HCT116 (cell line): ENCODE data around the gene WDR88. TPM values are rescaled to one million over a fixed set of nuclear protein-coding genes. Genes with fewer than 3 reads are reported as not detected.

ENCODE experiments used
- ATAC-seq: fragments of 200-7000 bp; cut with Tn5 transposase; 2 replicates; pipeline ENCODE4 v1.9.1; 2020; ENCODE audit warnings: mild to moderate bottlenecking, moderate library complexity
- BruUV-seq: library from RNA; stranded (reverse); fragments of 400-500 nt; replicated peaks from 2 replicates; lab custom pipeline; 2021; lab: Mats Ljungman, UMichigan
- CTCF ChIA-PET: fragments of 300-600 bp; sonication (Branson Sonifier 250); formaldehyde crosslinking; loops from one replicate; lab custom pipeline; 2021; ENCODE audit warnings: antibody characterized with exemption; lab: Charles Lee
- POLR2A ChIA-PET: fragments of 300-600, 350-600 bp; sonication (Branson Sonifier 250); formaldehyde crosslinking; loops from one replicate; lab custom pipeline; 2021; ENCODE audit warnings: antibody characterized with exemption; lab: Charles Lee
- RAD21 ChIA-PET, 2 experiments: fragments of 300-600 bp; sonication (Branson Sonifier 250); formaldehyde crosslinking; loops; one replicate each; lab custom pipeline; 2023; ENCODE audit warnings: low total read pairs in 2 of 2; ENCODE audit not compliant: uncharacterized antibody in 2 of 2, unreplicated experiment in 2 of 2, low non-redundant PET in 1 of 2; lab: Charles Lee
- DNase-seq: peaks from one replicate; pipeline ENCODE4 v3.0.0-alpha.2; 2010; ENCODE audit warnings: low read depth, low spot score
- H2AFZ ChIP-seq: fragments of 200-600 bp; shearing (Covaris generic), sonication (generic); 2 replicates; pipeline ENCODE4 v1.6.1; 2017; ENCODE audit warnings: low read depth, mixed run types, mixed read lengths, antibody characterized with exemption, low read length; ENCODE audit not compliant: poor library complexity, severe bottlenecking
- H3K27ac ChIP-seq: 2 replicates; pipeline ENCODE4 v1.5.1; 2012; ENCODE audit warnings: low read depth, low read length
- H3K27me3 ChIP-seq: fragments of 200-600 bp; sonication (generic); 2 replicates; pipeline ENCODE4 v1.6.1; 2016; ENCODE audit warnings: mixed run types, low read length, mixed read lengths; ENCODE audit not compliant: insufficient read depth
- H3K36me3 ChIP-seq, 2 experiments: fragments of 200-500 bp in 1 of 2; fragments of 200-600 bp in 1 of 2; sonication (Bioruptor generic) in 1 of 2; sonication (generic) in 1 of 2; 2 replicates each; pipeline versions ENCODE4 v1.5.1 to v1.6.1; 2014 to 2016; ENCODE audit warnings: low read length in 2 of 2, inconsistent platforms in 1 of 2, mixed read lengths in 1 of 2, mixed run types in 1 of 2; ENCODE audit not compliant: insufficient read depth in 2 of 2, control insufficient read depth in 1 of 2
- H3K4me1 ChIP-seq, 2 experiments: fragments of 200-600 bp in 1 of 2; sonication (generic) in 1 of 2; 2 replicates each; pipeline versions ENCODE4 v1.5.1 to v1.6.1; 2012 to 2017; ENCODE audit warnings: low read length in 2 of 2, inconsistent platforms in 1 of 2, mild to moderate bottlenecking in 1 of 2, mixed read lengths in 1 of 2, mixed run types in 1 of 2, moderate library complexity in 1 of 2; ENCODE audit not compliant: insufficient read depth in 2 of 2, control insufficient read depth in 1 of 2
- H3K4me2 ChIP-seq: fragments of 200-600 bp; sonication (generic); 2 replicates; pipeline ENCODE4 v1.6.1; 2017; ENCODE audit warnings: mixed run types, low read length, mixed read lengths
- H3K4me3 ChIP-seq, 2 experiments: fragments of 200-600 bp in 1 of 2; sonication (generic) in 1 of 2; replicated peaks in 1 of 2; 2 replicates each; pipeline ENCODE4 v1.5.1; 2011 to 2016; ENCODE audit warnings: low read length in 2 of 2, control low read depth in 1 of 2, low read depth in 1 of 2, mild to moderate bottlenecking in 1 of 2, mixed read lengths in 1 of 2, mixed run types in 1 of 2
- H3K79me2 ChIP-seq: fragments of 200-600 bp; sonication (generic); 2 replicates; pipeline ENCODE4 v1.6.1; 2017; ENCODE audit warnings: mild to moderate bottlenecking, mixed run types, low read length, moderate library complexity, mixed read lengths; ENCODE audit not compliant: insufficient read depth
- H3K9ac ChIP-seq: fragments of 200-600 bp; sonication (generic); 2 replicates; pipeline ENCODE4 v1.6.1; 2016; ENCODE audit warnings: low read length, mixed read lengths
- H3K9me2 ChIP-seq: fragments of 200-600 bp; sonication (generic), shearing (Covaris generic); 2 replicates; pipeline ENCODE4 v1.6.1; 2017; ENCODE audit warnings: mixed run types, mild to moderate bottlenecking, moderate library complexity; ENCODE audit not compliant: insufficient read depth
- H3K9me3 ChIP-seq, 2 experiments: fragments of 200-500 bp in 1 of 2; fragments of 200-600 bp in 1 of 2; sonication (Bioruptor generic) in 1 of 2; sonication (generic) in 1 of 2; 2 replicates each; pipeline ENCODE4 v1.6.1; 2014 to 2017; ENCODE audit warnings: low read length in 2 of 2, mixed read lengths in 2 of 2, inconsistent platforms in 1 of 2, low read depth in 1 of 2, mild to moderate bottlenecking in 1 of 2, mixed run types in 1 of 2, moderate library complexity in 1 of 2; ENCODE audit not compliant: control insufficient read depth in 1 of 2, insufficient read depth in 1 of 2
- H4K20me1 ChIP-seq: fragments of 200-600 bp; sonication (generic), shearing (Covaris generic); 2 replicates; pipeline ENCODE4 v1.6.1; 2017; ENCODE audit warnings: mixed run types, mild to moderate bottlenecking, moderate library complexity; ENCODE audit not compliant: insufficient read depth
- CBX3 ChIP-seq: IDR thresholded peaks from 2 replicates; pipeline ENCODE4 v1.6.1; 2012; ENCODE audit warnings: low read depth
- EGR1 ChIP-seq: IDR thresholded peaks from 2 replicates; pipeline ENCODE4 v1.6.1; 2012; ENCODE audit warnings: low read depth
- ELF1 ChIP-seq: IDR thresholded peaks from 2 replicates; pipeline ENCODE4 v1.6.1; 2012; ENCODE audit warnings: low read depth, borderline replicate concordance
- POLR2A ChIP-seq: IDR thresholded peaks from 2 replicates; pipeline ENCODE4 v1.7.0; 2011; ENCODE audit warnings: borderline replicate concordance; ENCODE audit not compliant: insufficient read depth, insufficient read length; ENCODE audit errors: extremely low read depth
- POLR2AphosphoS5 ChIP-seq: IDR thresholded peaks from 2 replicates; pipeline ENCODE4 v1.6.1; 2011; ENCODE audit warnings: mild to moderate bottlenecking, low read depth, low read length, moderate library complexity
- RAD21 ChIP-seq: IDR thresholded peaks from 2 replicates; pipeline ENCODE4 v1.6.1; 2012; ENCODE audit warnings: low read depth, mild to moderate bottlenecking
- SIN3A ChIP-seq: IDR thresholded peaks from 2 replicates; pipeline ENCODE4 v1.6.1; 2012; ENCODE audit warnings: low read depth
- SRF ChIP-seq: IDR thresholded peaks from 2 replicates; pipeline ENCODE4 v1.6.1; 2012; ENCODE audit warnings: low read depth
- TCF7L2 ChIP-seq: IDR thresholded peaks from 2 replicates; pipeline ENCODE4 v1.7.0; 2011; ENCODE audit warnings: borderline replicate concordance, inconsistent platforms; ENCODE audit not compliant: insufficient read depth, insufficient read length; ENCODE audit errors: extremely low read depth
- YY1 ChIP-seq: IDR thresholded peaks from 2 replicates; pipeline ENCODE4 v1.6.1; 2011; ENCODE audit warnings: low read length, low read depth, moderate library complexity, mild to moderate bottlenecking; ENCODE audit not compliant: insufficient replicate concordance; ENCODE audit errors: extremely low read depth
- ZFX ChIP-seq: fragments of 450-650 bp; IDR thresholded peaks from 2 replicates; pipeline ENCODE4 v1.6.1; 2017
- intact Hi-C: fragments of 100-400 bp; cut with micrococcal nuclease; formaldehyde crosslinking; loops from 2 replicates; pipeline ENCODE4 v1.10.0; 2022
- total RNA-seq: library from RNA; stranded (reverse); gene quantifications from one replicate; pipeline ENCODE4 v1.2.1, GENCODE V29; 2021; ENCODE audit not compliant: unreplicated experiment
- TF ChIP-seq, protein P1 (sequence below): IDR thresholded peaks from 2 replicates; pipeline ENCODE4 v1.6.1; 2012
- TF ChIP-seq, protein P2 (sequence below), 3 experiments: fragments of 200-600 bp in 1 of 3; sonication (generic) in 1 of 3; IDR thresholded peaks in 2 of 3; conservative IDR thresholded peaks in 1 of 3; 2 replicates each; pipeline ENCODE4 v1.5.1; 2012 to 2017; ENCODE audit warnings: low read depth in 2 of 3, low read length in 2 of 3, antibody characterized with exemption in 1 of 3, borderline replicate concordance in 1 of 3, control low read depth in 1 of 3, mild to moderate bottlenecking in 1 of 3, mixed read lengths in 1 of 3, mixed run types in 1 of 3, moderate library complexity in 1 of 3; ENCODE audit not compliant: insufficient read depth in 1 of 3
- TF ChIP-seq, protein P3 (sequence below): IDR thresholded peaks from 2 replicates; pipeline ENCODE4 v1.6.1; 2011; ENCODE audit warnings: mild to moderate bottlenecking, low read length, moderate library complexity; ENCODE audit not compliant: insufficient replicate concordance; ENCODE audit errors: extremely low read depth
- TF ChIP-seq, protein P4 (sequence below): IDR thresholded peaks from 2 replicates; pipeline ENCODE4 v1.6.1; 2012

Gene WDR88
- total RNA-seq, 1 experiment from 2014 or later: not detected

DNA sequence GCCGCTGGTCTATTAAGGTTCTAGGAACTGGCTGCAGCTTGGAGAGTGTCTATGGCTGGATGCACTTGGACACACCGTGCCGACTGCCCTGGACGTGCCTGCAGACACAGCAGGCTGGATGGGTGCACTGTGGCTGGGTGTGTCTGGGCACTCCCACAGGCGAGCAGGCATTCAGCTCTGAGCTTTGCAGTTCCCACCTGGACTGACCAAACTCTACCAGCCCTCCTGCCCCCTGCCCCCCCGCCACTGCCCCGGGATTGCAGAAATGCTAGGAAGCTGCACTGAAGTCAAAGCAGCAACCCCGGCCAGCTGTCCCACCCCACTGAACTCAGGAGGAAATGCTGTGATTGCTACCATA lies 55.2 kb downstream of the WDR88 start:
- BruUV-seq: no TSS peak
- Histone ChIP-seq H3K27me3 (no peaks in the 10 kb centered on the region), H3K9ac (no peak overlapping the region), H3K4me2 (no peak overlapping the region), H3K27ac (no peak overlapping the region), H3K79me2 (no peaks in the 10 kb centered on the region), H3K9me2 (no peaks in the 10 kb centered on the region), H3K36me3 (no peaks in the 10 kb centered on the region), H4K20me1 (no peaks in the 10 kb centered on the region), H3K9me3 (no peaks in the 10 kb centered on the region), H3K4me1 (peaks cover 8 to 15% of the 10 kb centered on the region in 2 experiments), H2AFZ (no peak overlapping the region), H3K4me3 (no peak overlapping the region)
- ChIA-PET RAD21 (no interaction called here), CTCF (interaction anchor here (1.9 kb wide), 1 partner anchor 10 kb away, joined by 5 read pairs; no protein-coding TSS in a partner anchor), POLR2A (interaction anchor here (1.3 kb wide), 1 partner anchor 10 kb away, joined by 3 read pairs; no protein-coding TSS in a partner anchor)
- ATAC-seq (no peak), DNase-seq (no peak)
- intact Hi-C loops: no loop called here
- TF ChIP-seq TCF7L2 (no peak), EGR1 (no peak), SRF (no peak), RAD21 (no peak), SIN3A (no peak), CBX3 (no peak), YY1 (no peak), ELF1 (no peak), POLR2A (no peak), POLR2AphosphoS5 (no peak), ZFX (no peak)
- TF ChIP-seq, protein P1, sequence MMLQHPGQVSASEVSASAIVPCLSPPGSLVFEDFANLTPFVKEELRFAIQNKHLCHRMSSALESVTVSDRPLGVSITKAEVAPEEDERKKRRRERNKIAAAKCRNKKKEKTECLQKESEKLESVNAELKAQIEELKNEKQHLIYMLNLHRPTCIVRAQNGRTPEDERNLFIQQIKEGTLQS: no peak
- TF ChIP-seq, protein P2, sequence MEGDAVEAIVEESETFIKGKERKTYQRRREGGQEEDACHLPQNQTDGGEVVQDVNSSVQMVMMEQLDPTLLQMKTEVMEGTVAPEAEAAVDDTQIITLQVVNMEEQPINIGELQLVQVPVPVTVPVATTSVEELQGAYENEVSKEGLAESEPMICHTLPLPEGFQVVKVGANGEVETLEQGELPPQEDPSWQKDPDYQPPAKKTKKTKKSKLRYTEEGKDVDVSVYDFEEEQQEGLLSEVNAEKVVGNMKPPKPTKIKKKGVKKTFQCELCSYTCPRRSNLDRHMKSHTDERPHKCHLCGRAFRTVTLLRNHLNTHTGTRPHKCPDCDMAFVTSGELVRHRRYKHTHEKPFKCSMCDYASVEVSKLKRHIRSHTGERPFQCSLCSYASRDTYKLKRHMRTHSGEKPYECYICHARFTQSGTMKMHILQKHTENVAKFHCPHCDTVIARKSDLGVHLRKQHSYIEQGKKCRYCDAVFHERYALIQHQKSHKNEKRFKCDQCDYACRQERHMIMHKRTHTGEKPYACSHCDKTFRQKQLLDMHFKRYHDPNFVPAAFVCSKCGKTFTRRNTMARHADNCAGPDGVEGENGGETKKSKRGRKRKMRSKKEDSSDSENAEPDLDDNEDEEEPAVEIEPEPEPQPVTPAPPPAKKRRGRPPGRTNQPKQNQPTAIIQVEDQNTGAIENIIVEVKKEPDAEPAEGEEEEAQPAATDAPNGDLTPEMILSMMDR (IDR thresholded peaks at IDR 0.05 in 2 of 3, conservative IDR thresholded peaks at IDR 0.05 in 1 of 3; ENCODE audit: borderline replicate concordance in 1 of 3, insufficient read depth in 1 of 3, low read depth in 2 of 3, low read length in 2 of 3): no peak
- TF ChIP-seq, protein P3, sequence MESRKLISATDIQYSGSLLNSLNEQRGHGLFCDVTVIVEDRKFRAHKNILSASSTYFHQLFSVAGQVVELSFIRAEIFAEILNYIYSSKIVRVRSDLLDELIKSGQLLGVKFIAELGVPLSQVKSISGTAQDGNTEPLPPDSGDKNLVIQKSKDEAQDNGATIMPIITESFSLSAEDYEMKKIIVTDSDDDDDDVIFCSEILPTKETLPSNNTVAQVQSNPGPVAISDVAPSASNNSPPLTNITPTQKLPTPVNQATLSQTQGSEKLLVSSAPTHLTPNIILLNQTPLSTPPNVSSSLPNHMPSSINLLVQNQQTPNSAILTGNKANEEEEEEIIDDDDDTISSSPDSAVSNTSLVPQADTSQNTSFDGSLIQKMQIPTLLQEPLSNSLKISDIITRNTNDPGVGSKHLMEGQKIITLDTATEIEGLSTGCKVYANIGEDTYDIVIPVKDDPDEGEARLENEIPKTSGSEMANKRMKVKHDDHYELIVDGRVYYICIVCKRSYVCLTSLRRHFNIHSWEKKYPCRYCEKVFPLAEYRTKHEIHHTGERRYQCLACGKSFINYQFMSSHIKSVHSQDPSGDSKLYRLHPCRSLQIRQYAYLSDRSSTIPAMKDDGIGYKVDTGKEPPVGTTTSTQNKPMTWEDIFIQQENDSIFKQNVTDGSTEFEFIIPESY: no peak
- TF ChIP-seq, protein P4, sequence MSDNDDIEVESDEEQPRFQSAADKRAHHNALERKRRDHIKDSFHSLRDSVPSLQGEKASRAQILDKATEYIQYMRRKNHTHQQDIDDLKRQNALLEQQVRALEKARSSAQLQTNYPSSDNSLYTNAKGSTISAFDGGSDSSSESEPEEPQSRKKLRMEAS: no peak
